Activated CD4-positive, alpha-beta T cell treated with anti-CD3 and anti-CD28 coated beads, Interleukin-2, amount 50 U/mL, for 1 hour (primary cell): ENCODE data around the gene H2BK1.
A peak's percentile ranks its signal among the peaks of the same experiment; 100 is the strongest.

ENCODE experiments used
- DNase-seq: peaks from one replicate; pipeline ENCODE4 v3.0.0-alpha.2; 2020

The H2BK1 gene

GRCh38 chr7:151210087-151210854 is at the start of gene H2BK1:
Gene H2BK1 (minus strand): TSS chr7:151210488. CDS start chr7:151210318, 170 bp downstream.
- DNase-seq = no peak

GRCh38 chr7:151257990-151258389 is 47.7 kb upstream of the H2BK1 start:
- DNase-seq = no peak

- no peak for DNase-seq
Observed at GRCh38 chr7:151256410-151257045, 46.2 kb upstream of the H2BK1 start.

GRCh38 chr7:151255390-151255789 is 45.1 kb upstream of the H2BK1 start:
- no peak for DNase-seq

GRCh38 chr7:151254851-151255250 is 44.6 kb upstream of the H2BK1 start:
- no peak for DNase-seq

- DNase-seq = no peak
Observed at GRCh38 chr7:151254316-151254715, 44.0 kb upstream of the H2BK1 start.

GRCh38 chr7:151252961-151253711 is 42.8 kb upstream of the H2BK1 start:
- DNase-seq = no peak

- no peak for DNase-seq
Observed at GRCh38 chr7:151252561-151252835, 42.2 kb upstream of the H2BK1 start.

GRCh38 chr7:151251689-151252560 is 41.6 kb upstream of the H2BK1 start:
- DNase-seq = no peak

- DNase-seq = no peak
Observed at GRCh38 chr7:151251328-151251688, 41.0 kb upstream of the H2BK1 start.

GRCh38 chr7:151250181-151251132 is 40.2 kb upstream of the H2BK1 start:
- no peak for DNase-seq

- DNase-seq = no peak
Observed at GRCh38 chr7:151249732-151250072, 39.4 kb upstream of the H2BK1 start.

- peak; percentile 40 for DNase-seq
Observed at GRCh38 chr7:151249034-151249731, 38.9 kb upstream of the H2BK1 start.

- peak; percentile 32 for DNase-seq
Observed at GRCh38 chr7:151248346-151249033, 38.2 kb upstream of the H2BK1 start, which contains the start of gene SMARCD3. Gene SMARCD3 (minus strand): TSS chr7:151248694. CDS start chr7:151248562, 132 bp downstream.

GRCh38 chr7:151247611-151248345 is 37.5 kb upstream of the H2BK1 start:
- DNase-seq = no peak

GRCh38 chr7:151246851-151247580 is 36.7 kb upstream of the H2BK1 start:
- no peak for DNase-seq

- no peak for DNase-seq
Observed at GRCh38 chr7:151246102-151246850, 36.0 kb upstream of the H2BK1 start.

- DNase-seq = peak; percentile 63
Observed at GRCh38 chr7:151245360-151246101, 35.2 kb upstream of the H2BK1 start.
